BE2C (cell line): Measurements from ENCODE around the gene HAPLN1.
A peak's percentile ranks its signal among the peaks of the same experiment; 100 is the strongest.

Experiments
- DNase-seq: peaks from one replicate; pipeline ENCODE4 v3.0.0-alpha.2; 2020
- H3K27me3 ChIP-seq: fragments of 250-450 bp; sonication (Bioruptor Pico); 2 replicates; pipeline ENCODE4 v1.5.1; 2020; ENCODE audit warnings: mild to moderate bottlenecking
- H3K36me3 ChIP-seq: fragments of 250-450 bp; sonication (Bioruptor Pico); 2 replicates; pipeline ENCODE4 v1.5.1; 2020; ENCODE audit warnings: mild to moderate bottlenecking
- H3K4me1 ChIP-seq: fragments of 250-450 bp; sonication (Bioruptor Pico); 2 replicates; pipeline ENCODE4 v1.5.1; 2020
- H3K4me3 ChIP-seq: 2 replicates; pipeline ENCODE4 v1.5.1; 2011; ENCODE audit warnings: low read depth, low read length
- H3K9me3 ChIP-seq: fragments of 250-450 bp; sonication (Bioruptor Pico); 2 replicates; pipeline ENCODE4 v1.5.1; 2020
- TF ChIP-seq, protein P1 (sequence below): IDR thresholded peaks from 2 replicates; pipeline ENCODE4 v1.5.1; 2012; ENCODE audit warnings: mild to moderate bottlenecking, low read depth, low read length

HAPLN1 gene

DNA sequence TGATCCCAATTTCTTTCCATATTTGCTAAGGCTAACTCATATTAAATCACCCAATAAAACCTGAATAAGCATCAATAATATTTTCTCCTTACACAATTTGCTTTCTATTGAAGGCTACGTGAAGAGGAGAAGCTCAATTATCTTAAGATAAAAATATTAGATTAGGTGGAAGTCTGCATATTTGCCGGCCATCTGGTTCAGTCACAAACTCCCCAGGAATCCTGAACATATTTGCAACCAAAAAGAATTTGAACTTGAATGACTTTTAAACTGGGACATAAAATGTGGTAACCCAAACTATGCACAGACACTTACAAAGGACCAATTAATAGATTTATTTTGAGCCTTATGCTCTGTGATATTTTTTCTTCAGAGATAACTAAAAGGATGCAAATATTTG is 92.3 kb downstream of the HAPLN1 start:
- DNase-seq = no peak
- Histone ChIP-seq H3K9me3 (no peaks in the 10 kb centered on the region), H3K27me3 (no peaks in the 10 kb centered on the region; the same call in 1 of the 2 replicates)

DNA sequence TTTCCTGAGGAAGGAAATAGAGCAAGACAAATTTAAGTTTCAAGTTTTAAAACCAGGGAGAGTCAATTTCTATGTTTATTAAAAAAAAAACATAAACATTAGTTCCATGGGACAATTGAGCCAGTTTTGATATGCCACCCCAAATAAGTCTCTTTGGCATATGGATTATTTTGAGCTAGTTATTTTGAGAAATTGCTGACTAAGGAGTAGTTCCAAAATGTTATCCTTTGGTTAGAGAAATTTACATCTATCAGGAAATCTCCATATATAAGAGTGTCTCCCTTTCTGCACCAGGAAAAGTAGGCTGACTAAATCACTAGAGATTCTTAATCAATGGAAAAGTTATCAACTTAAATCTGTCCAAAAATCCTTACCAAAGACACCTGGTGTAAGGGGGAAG is 105.8 kb downstream of the HAPLN1 start:
- Histone ChIP-seq H3K36me3 (no peaks in the 10 kb centered on the region), H3K4me3 (no peak overlapping the region), H3K4me1 (no peaks in the 10 kb centered on the region), H3K27me3 (no peaks in the 10 kb centered on the region), H3K9me3 (no peaks in the 10 kb centered on the region)
- TF ChIP-seq, protein P1, sequence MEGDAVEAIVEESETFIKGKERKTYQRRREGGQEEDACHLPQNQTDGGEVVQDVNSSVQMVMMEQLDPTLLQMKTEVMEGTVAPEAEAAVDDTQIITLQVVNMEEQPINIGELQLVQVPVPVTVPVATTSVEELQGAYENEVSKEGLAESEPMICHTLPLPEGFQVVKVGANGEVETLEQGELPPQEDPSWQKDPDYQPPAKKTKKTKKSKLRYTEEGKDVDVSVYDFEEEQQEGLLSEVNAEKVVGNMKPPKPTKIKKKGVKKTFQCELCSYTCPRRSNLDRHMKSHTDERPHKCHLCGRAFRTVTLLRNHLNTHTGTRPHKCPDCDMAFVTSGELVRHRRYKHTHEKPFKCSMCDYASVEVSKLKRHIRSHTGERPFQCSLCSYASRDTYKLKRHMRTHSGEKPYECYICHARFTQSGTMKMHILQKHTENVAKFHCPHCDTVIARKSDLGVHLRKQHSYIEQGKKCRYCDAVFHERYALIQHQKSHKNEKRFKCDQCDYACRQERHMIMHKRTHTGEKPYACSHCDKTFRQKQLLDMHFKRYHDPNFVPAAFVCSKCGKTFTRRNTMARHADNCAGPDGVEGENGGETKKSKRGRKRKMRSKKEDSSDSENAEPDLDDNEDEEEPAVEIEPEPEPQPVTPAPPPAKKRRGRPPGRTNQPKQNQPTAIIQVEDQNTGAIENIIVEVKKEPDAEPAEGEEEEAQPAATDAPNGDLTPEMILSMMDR = no peak
- DNase-seq = no peak

More for the DNA sequence above, 92.3 kb downstream of the HAPLN1 start:
- no peaks in the 10 kb centered on the region; the same call in none of the 2 replicates for H3K4me1 ChIP-seq
- no peak overlapping the region for H3K4me3 ChIP-seq
- no peaks in the 10 kb centered on the region for H3K36me3 ChIP-seq
- TF ChIP-seq, protein P1 = no peak

DNA sequence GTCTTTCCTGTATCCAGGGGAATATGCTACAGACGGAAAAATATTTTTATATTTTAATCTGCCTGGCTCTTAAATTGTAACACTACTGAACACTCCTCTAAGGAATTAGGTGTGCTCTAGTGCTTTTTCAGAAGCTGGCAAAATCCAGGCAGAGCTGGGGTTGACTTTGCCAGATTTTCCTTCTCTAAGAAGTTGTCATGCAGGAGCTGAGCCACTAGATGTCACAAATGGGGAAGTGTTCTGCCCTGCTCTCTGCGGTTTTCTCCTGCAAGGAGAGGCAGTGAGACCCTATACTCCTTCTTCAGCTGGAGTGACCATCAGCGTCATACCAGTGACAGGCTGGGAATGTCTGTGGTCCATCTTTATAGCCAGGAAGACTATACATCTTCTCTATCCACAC is 112.5 kb downstream of the HAPLN1 start:
- no peak overlapping the region for H3K4me3 ChIP-seq
- DNase-seq = peak; percentile 63
- no peaks in the 10 kb centered on the region for H3K36me3 ChIP-seq
- TF ChIP-seq, protein P1 = peak; percentile 81
- H3K9me3 ChIP-seq = no peaks in the 10 kb centered on the region
- no peaks in the 10 kb centered on the region for H3K27me3 ChIP-seq
- no peaks in the 10 kb centered on the region for H3K4me1 ChIP-seq

DNA sequence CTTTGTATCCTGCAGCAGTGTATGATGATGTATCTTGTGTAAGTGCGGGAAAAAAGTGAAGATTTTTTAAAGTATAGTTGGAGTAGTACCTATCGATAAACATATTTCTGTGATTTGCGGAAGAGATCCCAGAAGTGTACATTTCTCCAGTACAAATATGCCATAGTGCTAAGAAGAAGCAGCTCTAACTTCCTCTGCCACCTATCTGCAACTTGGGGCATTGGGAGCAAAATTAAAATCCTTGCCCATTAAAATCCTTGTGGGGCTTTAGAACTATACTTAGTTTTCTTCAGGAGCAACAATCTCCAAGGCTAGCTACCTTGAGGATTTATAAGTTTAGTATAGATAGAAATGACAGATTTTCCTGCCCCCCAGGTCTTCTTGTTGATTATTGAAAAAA is 125.4 kb downstream of the HAPLN1 start:
- DNase-seq = no peak
- TF ChIP-seq, protein P1 = peak; percentile 18
- H3K36me3 ChIP-seq = no peaks in the 10 kb centered on the region
- no peaks in the 10 kb centered on the region for H3K27me3 ChIP-seq
- no peaks in the 10 kb centered on the region for H3K9me3 ChIP-seq
- H3K4me3 ChIP-seq = no peak overlapping the region
- H3K4me1 ChIP-seq = no peaks in the 10 kb centered on the region

DNA sequence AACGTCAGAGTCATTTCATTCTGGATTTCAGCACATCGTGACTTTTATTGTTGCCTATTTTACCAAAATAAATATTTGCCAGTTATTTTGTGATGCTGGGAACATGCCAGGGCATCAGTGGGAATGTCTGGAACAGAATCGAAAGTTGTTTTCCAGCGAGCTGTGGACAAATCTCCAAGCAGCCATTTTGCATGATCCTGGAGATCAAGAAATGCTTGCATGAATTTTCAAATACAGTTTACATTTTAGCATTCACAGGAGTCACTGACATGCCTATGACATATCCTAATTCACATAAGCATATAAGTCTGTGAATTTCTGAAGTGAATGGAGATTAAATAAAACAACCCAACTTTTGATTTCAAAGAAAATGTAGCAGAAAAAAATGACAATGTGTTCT is 129.7 kb downstream of the HAPLN1 start:
- Histone ChIP-seq H3K36me3 (no peaks in the 10 kb centered on the region), H3K9me3 (no peaks in the 10 kb centered on the region), H3K4me1 (no peaks in the 10 kb centered on the region), H3K27me3 (no peaks in the 10 kb centered on the region), H3K4me3 (no peak overlapping the region)
- TF ChIP-seq, protein P1 = no peak
- DNase-seq = no peak

DNA sequence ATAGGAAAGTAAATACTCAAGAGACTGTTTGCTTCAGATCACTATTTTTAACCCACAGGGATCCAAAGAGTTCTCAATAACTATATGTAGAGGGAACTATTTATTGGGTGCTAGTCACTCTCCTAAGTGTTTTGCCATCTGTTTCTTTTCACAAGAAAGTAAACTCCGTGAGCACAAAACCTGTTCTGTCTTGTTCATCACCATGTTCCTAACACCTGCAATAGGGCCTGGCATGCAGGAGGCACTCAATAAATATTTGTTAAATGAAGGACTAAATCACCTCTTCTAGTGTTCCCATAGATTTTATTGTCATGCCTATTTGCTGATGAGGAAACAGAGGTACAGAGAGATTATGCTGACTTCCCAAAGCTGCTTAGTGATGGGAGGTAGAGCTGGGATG is 130.9 kb downstream of the HAPLN1 start:
- Histone ChIP-seq H3K36me3 (no peaks in the 10 kb centered on the region), H3K4me3 (no peak overlapping the region), H3K27me3 (no peaks in the 10 kb centered on the region), H3K4me1 (no peaks in the 10 kb centered on the region), H3K9me3 (no peaks in the 10 kb centered on the region)
- TF ChIP-seq, protein P1 = no peak
- no peak for DNase-seq
